ENCODE results near the gene KIAA1755.

- TF ChIP-seq CTCF (IDR thresholded peaks at IDR 0.05) (no peak), ZFX (IDR thresholded peaks at IDR 0.05; ENCODE audit: borderline replicate concordance) (no peak)
Observed at GRCh38 chr20:38241201-38241600, 19.3 kb downstream of the KIAA1755 start.
